IMR-90 (cell line): ENCODE results near the gene ZNF396. TPM values are rescaled to one million over a fixed set of nuclear protein-coding genes. Genes with fewer than 3 reads are reported as not detected.

Experiments
- ATAC-seq: fragments of 200-7000 bp; cut with Tn5 transposase; 2 replicates; pipeline ENCODE4 v1.9.1; 2020; ENCODE audit warnings: low read depth, mild to moderate bottlenecking, moderate library complexity
- BruUV-seq: library from RNA; stranded (reverse); fragments of 400-500 nt; replicated peaks from 2 replicates; lab custom pipeline; 2021; lab: Mats Ljungman, UMichigan
- CTCF ChIA-PET: fragments of 300-600 bp; formaldehyde crosslinking; extraction: SDS; loops from one replicate; lab custom pipeline; 2021; ENCODE audit warnings: antibody characterized with exemption; lab: Yijun Ruan, JAX
- POLR2A ChIA-PET: fragments of 300-600 bp; sonication (Branson Sonifier 250); formaldehyde crosslinking; loops from one replicate; lab custom pipeline; 2022; ENCODE audit warnings: antibody characterized with exemption; ENCODE audit not compliant: unreplicated experiment; lab: Charles Lee
- DNase-seq: peaks from one replicate; pipeline ENCODE4 v3.0.0; 2013
- H2AFZ ChIP-seq: replicated peaks from 2 replicates; pipeline ENCODE3; 2013; ENCODE audit warnings: low read length, mild to moderate bottlenecking; ENCODE audit not compliant: poor library complexity
- H2AK5ac ChIP-seq: 2 replicates; pipeline ENCODE4 v1.6.1; 2013; ENCODE audit warnings: low read depth, low read length, inconsistent platforms
- H2AK9ac ChIP-seq: replicated peaks from 2 replicates; pipeline ENCODE3; 2013; ENCODE audit warnings: mild to moderate bottlenecking, low read depth, low read length, moderate library complexity; ENCODE audit not compliant: poor library complexity
- H2BK120ac ChIP-seq: 2 replicates; pipeline ENCODE4 v1.6.1; 2013; ENCODE audit warnings: low read depth, low read length, inconsistent platforms
- H2BK15ac ChIP-seq: 3 replicates; pipeline ENCODE4 v1.6.1; 2013; ENCODE audit warnings: low read depth, low read length, inconsistent platforms
- H2BK20ac ChIP-seq: 2 replicates; pipeline ENCODE4 v1.6.1; 2013; ENCODE audit warnings: low read depth, mild to moderate bottlenecking, inconsistent platforms, low read length, moderate library complexity
- H2BK5ac ChIP-seq: 2 replicates; pipeline ENCODE4 v1.6.1; 2013; ENCODE audit warnings: mild to moderate bottlenecking, low read depth, low read length, inconsistent platforms; ENCODE audit not compliant: poor library complexity, severe bottlenecking
- H3K14ac ChIP-seq: replicated peaks from 2 replicates; pipeline ENCODE4 v1.6.1; 2013; ENCODE audit warnings: low read depth, low read length, inconsistent platforms
- H3K18ac ChIP-seq: 2 replicates; pipeline ENCODE4 v1.6.1; 2013; ENCODE audit warnings: low read depth, low read length, control low read depth
- H3K23ac ChIP-seq: 2 replicates; pipeline ENCODE4 v1.6.1; 2013; ENCODE audit warnings: low read depth, low read length, inconsistent platforms
- H3K27ac ChIP-seq: 2 replicates; pipeline ENCODE4 v1.5.1; 2013; ENCODE audit warnings: mild to moderate bottlenecking, control low read depth, low read length; ENCODE audit not compliant: insufficient read depth
- H3K27me3 ChIP-seq: 2 replicates; pipeline ENCODE4 v1.6.1; 2013; ENCODE audit warnings: low read length; ENCODE audit not compliant: control insufficient read depth, insufficient read depth
- H3K36me3 ChIP-seq: 2 replicates; pipeline ENCODE4 v1.6.1; 2013; ENCODE audit warnings: low read length, mixed read lengths; ENCODE audit not compliant: control insufficient read depth, insufficient read depth
- H3K4ac ChIP-seq: 2 replicates; pipeline ENCODE4 v1.6.1; 2013; ENCODE audit warnings: low read depth, low read length, inconsistent platforms
- H3K4me1 ChIP-seq: 2 replicates; pipeline ENCODE4 v1.6.1; 2013; ENCODE audit warnings: low read length, mixed read lengths; ENCODE audit not compliant: control insufficient read depth, insufficient read depth
- H3K4me2 ChIP-seq: 2 replicates; pipeline ENCODE4 v1.6.1; 2013; ENCODE audit warnings: low read depth, mild to moderate bottlenecking, control low read depth, low read length, moderate library complexity
- H3K4me3 ChIP-seq: 2 replicates; pipeline ENCODE4 v1.5.1; 2013; ENCODE audit warnings: low read depth, mild to moderate bottlenecking, control low read depth, low read length, moderate library complexity; ENCODE audit not compliant: insufficient read depth
- H3K56ac ChIP-seq: 2 replicates; pipeline ENCODE4 v1.6.1; 2013; ENCODE audit warnings: low read length, inconsistent platforms; ENCODE audit not compliant: insufficient read depth; ENCODE audit errors: extremely low read depth
- H3K79me1 ChIP-seq, 2 experiments: 2 replicates each; pipeline ENCODE4 v1.6.1; 2013; ENCODE audit warnings: low read length in 2 of 2, inconsistent platforms in 1 of 2, low read depth in 1 of 2
- H3K9ac ChIP-seq: 2 replicates; pipeline ENCODE4 v1.6.1; 2013; ENCODE audit warnings: low read depth, low read length, control low read depth
- H3K9me1 ChIP-seq: 2 replicates; pipeline ENCODE4 v1.6.1; 2013; ENCODE audit warnings: low read length, inconsistent platforms; ENCODE audit not compliant: insufficient read depth
- H3K9me3 ChIP-seq: 2 replicates; pipeline ENCODE4 v1.6.1; 2013; ENCODE audit warnings: low read length; ENCODE audit not compliant: control insufficient read depth, insufficient read depth
- H4K20me1 ChIP-seq: 2 replicates; pipeline ENCODE4 v1.6.1; 2013; ENCODE audit warnings: low read length, inconsistent platforms; ENCODE audit not compliant: insufficient read depth
- H4K5ac ChIP-seq: 2 replicates; pipeline ENCODE4 v1.6.1; 2013; ENCODE audit warnings: mild to moderate bottlenecking, low read depth, low read length, control low read depth
- H4K8ac ChIP-seq, 2 experiments: 2 replicates each; pipeline ENCODE4 v1.6.1; 2013; ENCODE audit warnings: low read depth in 2 of 2, low read length in 2 of 2, control low read depth in 1 of 2, inconsistent platforms in 1 of 2
- H4K91ac ChIP-seq: 2 replicates; pipeline ENCODE4 v1.6.1; 2013; ENCODE audit warnings: low read depth, low read length, inconsistent platforms; ENCODE audit not compliant: insufficient read depth
- BHLHE40 ChIP-seq: fragments of 150-350 bp; IDR thresholded peaks from 2 replicates; pipeline ENCODE4 v1.6.1; 2016; ENCODE audit warnings: mild to moderate bottlenecking, low read depth, low read length
- CTCF ChIP-seq: conservative IDR thresholded peaks from 2 replicates; pipeline ENCODE4 v1.5.1; 2012; ENCODE audit warnings: mild to moderate bottlenecking, low read depth, low read length, improper control_type of control experiment
- ELK1 ChIP-seq: fragments of 150-350 bp; IDR thresholded peaks from 2 replicates; pipeline ENCODE4 v1.6.1; 2016; ENCODE audit warnings: low read depth, mild to moderate bottlenecking, low read length, moderate library complexity, borderline replicate concordance
- MAFK ChIP-seq: IDR thresholded peaks from 2 replicates; pipeline ENCODE4 v1.6.1; 2012; ENCODE audit warnings: low read depth, low read length, improper control_type of control experiment
- RAD21 ChIP-seq: IDR thresholded peaks from 2 replicates; pipeline ENCODE4 v1.6.1; 2012; ENCODE audit warnings: low read length, improper control_type of control experiment
- WGBS, 2 experiments: methylation state at CpG; one replicate each; pipeline versions ENCODE4 v1.1.5 to v1.1.7; 2013; ENCODE audit warnings: missing lambda C conversion rate in 2 of 2; ENCODE audit not compliant: insufficient read length in 1 of 2; ENCODE audit errors: extremely low coverage in 2 of 2; 5-methylcytosine and 5-hydroxymethylcytosine counted together
- dilution Hi-C: fragments of 300-500 bp; cut with HindIII; formaldehyde crosslinking; loops from one replicate; pipeline ENCODE4 v1.14.3; 2018; ENCODE audit warnings: low sequenced_read_pairs; ENCODE audit not compliant: unreplicated experiment
- in situ Hi-C: fragments of 300-500 bp; cut with MboI; formaldehyde crosslinking; loops from 3 replicates; pipeline ENCODE4 v1.14.3; 2019; ENCODE audit warnings: low sequenced_read_pairs, inconsistent platforms, mixed read lengths
- intact Hi-C: fragments of 100-400 bp; cut with micrococcal nuclease; formaldehyde crosslinking; loops from 2 replicates; pipeline ENCODE4 v1.10.0; 2022
- polyA plus RNA-seq, 3 experiments: library from polyadenylated mRNA; depleted of rRNA; stranded (reverse); fragments of >200 nt; gene quantifications; 2 replicates each; pipeline ENCODE4 v1.2.3, GENCODE V29; 2012; ENCODE audit warnings: low replicate concordance in 1 of 3
- total RNA-seq: library from RNA; depleted of rRNA; stranded (reverse); fragments of >200 nt; gene quantifications from 2 replicates; pipeline ENCODE4 v1.2.3, GENCODE V29; 2012

Gene ZNF396
- total and polyA plus RNA-seq, 2 of the 4 experiments (the other 2 are of a cell fraction), result 0.26 to 0.54 TPM

- Histone ChIP-seq H4K8ac (no peak overlapping the region), H3K14ac (no peak overlapping the region), H2BK120ac (no peak overlapping the region), H4K91ac (no peak overlapping the region), H2BK20ac (no peak overlapping the region), H3K27ac (no peak overlapping the region), H3K9me1 (no peaks in the 10 kb centered on the region), H3K4me3 (no peak overlapping the region), H3K23ac (no peak overlapping the region), H3K27me3 (peaks cover 4% of the 10 kb centered on the region), H2BK15ac (no peak overlapping the region), H3K9me3 (no peaks in the 10 kb centered on the region), H3K4ac (no peak overlapping the region), H2AK9ac (no peak overlapping the region), H3K9ac (no peak overlapping the region), H3K4me2 (no peak overlapping the region), H2AFZ (no peak overlapping the region), H3K56ac (no peak overlapping the region), H3K36me3 (no peaks in the 10 kb centered on the region), H4K20me1 (no peaks in the 10 kb centered on the region), H2BK5ac (no peak overlapping the region), H3K18ac (no peak overlapping the region), H2AK5ac (no peak overlapping the region), H3K4me1 (no peaks in the 10 kb centered on the region; the same call in 1 of the 2 replicates), H3K79me1 (no peaks in the 10 kb centered on the region), H4K5ac (no peak overlapping the region)
- intact Hi-C loops (no loop called here), dilution Hi-C loops (no loop called here), in situ Hi-C loops (no loop called here)
- no TSS peak for BruUV-seq
- ChIA-PET POLR2A (no interaction called here), CTCF (no interaction called here)
- no CpG with 5 or more reads among the region's 5 CpGs for WGBS, 2 experiments
- no peak for DNase-seq
- TF ChIP-seq BHLHE40 (no peak), RAD21 (no peak), MAFK (no peak), ELK1 (no peak), CTCF (no peak)
- no peak for ATAC-seq
These were observed 49.6 kb upstream of the ZNF396 start for GRCh38 chr18:35426786-35427185.
